ENCODE data around the gene TNFRSF1A.
A peak's percentile ranks its signal among the peaks of the same experiment; 100 is the strongest.

TNFRSF1A gene

DNA sequence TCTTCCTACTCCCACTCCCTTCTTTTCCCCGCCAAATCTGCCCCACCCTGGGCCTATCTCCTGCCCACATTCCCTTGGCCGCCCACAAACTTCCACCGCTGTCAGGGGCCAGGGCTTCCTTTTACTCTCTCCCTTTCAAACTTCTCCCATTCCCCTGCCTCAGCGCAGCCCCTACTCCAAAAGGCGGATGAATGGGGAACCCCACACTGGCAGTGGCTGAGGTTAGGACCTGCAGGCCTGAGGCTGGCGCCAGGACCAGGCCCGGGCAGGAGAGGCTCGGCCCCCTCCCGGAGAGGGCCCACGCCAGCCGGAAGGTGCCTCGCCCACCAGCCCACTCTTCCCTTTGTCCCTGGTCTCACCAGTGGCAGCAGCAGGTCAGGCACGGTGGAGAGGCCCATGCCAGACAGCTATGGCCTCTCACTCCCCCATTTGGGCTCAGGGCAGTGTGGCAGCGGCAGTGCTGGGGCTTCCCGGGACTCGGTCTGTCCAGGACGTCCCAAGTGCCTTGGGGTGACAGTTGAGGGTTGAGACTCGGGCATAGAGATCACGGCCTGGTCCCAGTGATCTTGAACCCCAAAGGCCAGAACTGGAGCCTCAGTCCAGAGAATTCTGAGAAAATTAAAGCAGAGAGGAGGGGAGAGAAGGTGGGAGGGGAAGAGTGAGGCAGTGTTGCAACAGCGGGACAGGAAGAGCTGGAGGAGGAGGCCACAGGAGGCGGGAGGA is at the start of gene TNFRSF1A:
Gene TNFRSF1A (minus strand): TSS at position 660 of the 723 bp plus-strand sequence. CDS start 262 bp downstream, at position 398.
- DNase-seq (ENCODE audit: low spot score): peak; percentile 89

- no peak for DNase-seq (ENCODE audit: low spot score)
These were observed 49.1 kb upstream of the TNFRSF1A start for GRCh38 chr12:6391013-6391412.

DNA sequence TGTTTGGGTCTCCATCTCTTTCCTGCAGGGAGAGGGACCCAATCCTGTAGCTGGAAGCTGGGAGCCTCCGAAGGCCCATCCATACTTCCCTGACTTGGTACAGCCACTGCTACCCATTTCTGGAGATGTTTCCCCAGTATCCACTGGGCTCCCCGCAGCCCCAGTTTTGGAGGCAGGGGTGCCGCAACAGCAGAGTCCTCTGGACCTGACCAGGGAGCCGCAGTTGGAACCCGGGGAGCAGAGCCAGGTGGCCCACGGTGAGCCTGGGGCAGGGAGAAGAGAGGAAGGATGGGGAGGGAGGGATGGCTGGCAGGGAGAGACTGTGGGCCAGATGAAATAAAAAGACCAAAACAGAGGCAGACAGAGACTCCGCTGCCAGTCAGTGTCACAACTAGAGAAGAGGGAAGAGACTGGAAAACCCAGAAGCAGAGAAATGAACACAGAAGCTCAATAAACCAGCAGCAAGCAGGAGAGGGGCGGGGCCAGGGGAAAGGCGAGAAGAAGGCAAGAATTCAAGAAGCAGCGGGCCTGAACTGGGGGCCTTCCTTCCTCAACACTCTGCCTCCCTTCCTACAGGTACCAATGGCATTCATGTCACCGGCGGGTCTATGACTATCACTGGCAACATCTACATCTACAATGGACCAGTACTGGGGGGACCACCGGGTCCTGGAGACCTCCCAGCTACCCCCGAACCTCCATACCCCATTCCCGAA is 48.4 kb upstream of the TNFRSF1A start:
- no peak for DNase-seq (ENCODE audit: low spot score)

GRCh38 chr12:6387541-6387940 is 45.7 kb upstream of the TNFRSF1A start:
- no peak for DNase-seq (ENCODE audit: low spot score)

DNA sequence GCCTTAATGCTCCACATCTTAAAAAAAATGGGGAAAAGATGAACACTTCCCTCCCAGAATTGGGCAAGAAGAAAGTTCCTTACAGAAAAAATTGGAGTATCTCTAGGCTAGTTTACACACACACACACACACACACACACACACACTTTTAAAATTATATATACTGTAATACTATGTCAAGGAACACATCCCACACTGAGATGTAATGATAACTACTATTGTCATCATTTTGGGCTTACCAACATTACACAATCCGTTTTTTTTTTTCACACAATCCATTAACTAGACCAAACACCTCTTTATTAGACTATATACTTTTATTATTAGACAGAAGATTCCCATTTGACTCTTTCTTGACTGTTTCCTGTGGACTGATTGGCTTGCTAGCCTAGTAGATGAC is 44.6 kb upstream of the TNFRSF1A start:
- no peak for DNase-seq (ENCODE audit: low spot score)

- DNase-seq (ENCODE audit: low spot score): no peak
These were observed 44.2 kb upstream of the TNFRSF1A start for GRCh38 chr12:6386038-6386437.

DNA sequence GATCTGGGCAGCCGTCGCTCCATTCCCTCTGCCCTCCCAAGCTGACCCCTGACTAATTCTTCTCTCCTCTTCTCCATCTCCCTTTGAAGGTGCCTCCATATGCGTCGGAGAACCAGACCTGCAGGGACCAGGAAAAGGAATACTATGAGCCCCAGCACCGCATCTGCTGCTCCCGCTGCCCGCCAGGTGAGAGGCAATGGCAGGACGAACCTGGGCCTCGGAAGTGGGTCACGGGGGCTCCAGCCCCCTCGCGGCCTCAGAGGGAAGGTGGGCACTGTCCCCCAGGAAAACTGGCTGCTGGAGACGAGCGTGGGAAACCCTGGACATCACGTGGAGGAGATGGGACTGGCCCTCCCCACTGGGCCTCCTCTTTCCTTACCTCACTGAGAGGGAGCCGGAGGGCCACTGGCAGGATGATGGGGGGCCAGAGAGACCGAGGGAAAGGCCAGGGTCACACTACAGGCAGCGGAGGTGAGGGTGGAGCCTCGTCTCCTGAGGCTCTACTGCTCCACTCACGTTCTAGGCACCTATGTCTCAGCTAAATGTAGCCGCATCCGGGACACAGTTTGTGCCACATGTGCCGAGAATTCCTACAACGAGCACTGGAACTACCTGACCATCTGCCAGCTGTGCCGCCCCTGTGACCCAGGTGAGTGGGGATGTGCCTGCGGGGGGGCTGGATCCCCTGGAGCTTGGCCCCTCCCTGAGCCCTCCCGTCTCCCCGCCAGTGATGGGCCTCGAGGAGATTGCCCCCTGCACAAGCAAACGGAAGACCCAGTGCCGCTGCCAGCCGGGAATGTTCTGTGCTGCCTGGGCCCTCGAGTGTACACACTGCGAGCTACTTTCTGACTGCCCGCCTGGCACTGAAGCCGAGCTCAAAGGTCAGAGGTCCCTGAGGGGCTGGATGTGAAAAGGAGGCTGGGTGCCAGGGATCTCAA is 42.9 kb upstream of the TNFRSF1A start:
- DNase-seq (ENCODE audit: low spot score): peak; percentile 44

DNA sequence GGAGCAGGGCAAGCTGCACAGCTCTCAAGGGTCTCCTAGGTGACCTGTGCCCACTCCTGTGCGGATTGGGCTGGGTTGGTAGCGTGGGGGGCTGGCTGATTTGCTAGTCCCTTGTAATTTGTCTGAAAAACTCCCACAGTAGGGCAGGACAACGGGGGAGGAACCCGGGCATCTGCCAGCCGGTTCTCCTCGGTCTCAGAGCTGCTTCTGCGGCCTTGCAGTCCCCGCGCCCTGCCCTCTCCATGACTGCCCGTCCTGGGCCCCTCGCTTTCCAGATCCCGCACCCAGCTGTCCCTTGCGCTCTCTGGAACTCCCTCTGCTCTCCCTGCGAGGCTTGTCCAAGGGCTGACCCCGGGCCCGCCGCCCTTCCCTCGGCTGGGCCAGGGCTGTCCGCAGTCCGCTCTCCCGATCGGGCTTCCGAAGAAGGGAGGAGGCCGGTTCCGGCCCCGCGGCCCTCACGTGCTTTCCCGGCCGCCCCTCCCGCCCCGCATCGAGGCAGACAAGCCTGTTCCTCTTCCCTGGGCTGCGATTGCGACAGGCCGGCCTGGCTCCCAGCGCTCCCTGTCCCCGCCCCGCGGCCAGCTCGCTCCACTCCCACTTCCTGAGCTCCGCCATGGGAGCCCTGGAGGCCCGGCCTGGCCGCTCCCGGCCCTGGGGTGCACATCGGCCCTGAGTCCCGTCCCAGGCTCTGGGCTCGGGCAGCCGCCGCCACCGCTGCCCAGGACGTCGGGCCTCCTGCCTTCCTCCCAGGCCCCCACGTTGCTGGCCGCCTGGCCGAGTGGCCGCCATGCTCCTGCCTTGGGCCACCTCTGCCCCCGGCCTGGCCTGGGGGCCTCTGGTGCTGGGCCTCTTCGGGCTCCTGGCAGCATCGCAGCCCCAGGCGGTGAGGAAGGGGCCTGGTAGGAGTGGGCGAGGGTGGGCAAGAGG is 42.0 kb upstream of the TNFRSF1A start, which contains the start of gene LTBR:
Gene LTBR (plus strand): TSS at position 591 of the 927 bp plus-strand sequence. CDS start 197 bp downstream, at position 788.
- DNase-seq (ENCODE audit: low spot score): peak; percentile 83

DNA sequence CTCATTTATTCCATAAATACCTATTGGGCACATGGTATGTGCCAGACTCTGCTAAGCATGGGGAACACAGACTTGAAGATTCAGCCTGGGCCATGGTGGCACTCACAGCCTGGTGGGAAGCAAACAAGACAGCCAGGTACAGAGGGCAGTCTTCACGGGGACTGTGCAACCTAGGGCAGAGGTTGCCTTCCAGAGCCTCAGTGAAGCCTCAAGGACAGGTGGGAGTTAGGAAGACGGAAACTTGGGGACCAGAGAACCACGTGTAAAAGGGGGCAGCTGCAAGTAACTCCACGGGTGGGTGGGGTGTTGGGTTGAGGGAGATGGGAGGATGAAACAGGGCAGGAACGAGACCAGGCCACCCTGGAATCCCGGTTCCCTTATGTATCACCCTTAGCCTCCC is 41.1 kb upstream of the TNFRSF1A start:
- DNase-seq (ENCODE audit: low spot score): no peak

- no peak for DNase-seq (ENCODE audit: low spot score)
These were observed 40.5 kb upstream of the TNFRSF1A start for GRCh38 chr12:6382371-6382770.

- DNase-seq (ENCODE audit: low spot score): no peak
These were observed 38.6 kb upstream of the TNFRSF1A start for GRCh38 chr12:6380141-6381121.

DNA sequence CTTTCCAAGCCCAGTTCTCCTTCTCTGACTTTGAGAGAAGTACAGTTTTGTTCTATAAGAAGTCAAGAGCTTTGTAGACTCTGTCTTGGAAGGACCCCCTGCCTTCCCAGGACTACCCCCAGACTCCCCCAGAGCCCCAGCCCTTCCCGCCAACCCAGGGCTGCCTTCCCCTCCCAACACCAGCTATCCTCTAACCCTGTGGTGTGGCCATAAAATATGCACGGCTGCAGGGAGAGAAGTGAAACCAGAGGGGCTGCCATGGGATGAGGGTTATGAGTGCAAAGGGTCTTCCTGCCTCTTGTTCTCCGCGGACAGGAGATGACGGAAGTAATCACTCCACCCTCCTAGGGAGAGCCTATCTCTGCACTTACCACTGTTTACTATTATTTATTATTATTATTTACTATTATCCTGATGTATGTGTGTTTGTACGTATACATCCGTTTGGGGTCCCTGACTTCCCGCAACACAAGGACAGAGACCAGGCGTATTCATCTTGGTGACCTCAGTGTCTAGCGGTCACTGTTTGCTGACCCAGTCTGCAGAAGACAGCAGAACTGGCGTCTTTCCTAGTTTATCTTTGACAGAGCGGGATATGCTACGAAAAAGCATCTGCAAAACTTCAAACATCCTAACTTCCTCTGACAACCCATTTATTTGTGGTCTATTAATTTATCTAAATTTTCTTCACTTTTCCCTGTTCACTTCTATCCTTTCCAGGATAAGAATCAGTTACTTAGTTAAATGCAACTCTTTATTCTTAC is 37.0 kb upstream of the TNFRSF1A start:
- no peak for DNase-seq (ENCODE audit: low spot score)

- DNase-seq (ENCODE audit: low spot score): no peak
These were observed 35.8 kb upstream of the TNFRSF1A start for GRCh38 chr12:6377667-6377994.

DNA sequence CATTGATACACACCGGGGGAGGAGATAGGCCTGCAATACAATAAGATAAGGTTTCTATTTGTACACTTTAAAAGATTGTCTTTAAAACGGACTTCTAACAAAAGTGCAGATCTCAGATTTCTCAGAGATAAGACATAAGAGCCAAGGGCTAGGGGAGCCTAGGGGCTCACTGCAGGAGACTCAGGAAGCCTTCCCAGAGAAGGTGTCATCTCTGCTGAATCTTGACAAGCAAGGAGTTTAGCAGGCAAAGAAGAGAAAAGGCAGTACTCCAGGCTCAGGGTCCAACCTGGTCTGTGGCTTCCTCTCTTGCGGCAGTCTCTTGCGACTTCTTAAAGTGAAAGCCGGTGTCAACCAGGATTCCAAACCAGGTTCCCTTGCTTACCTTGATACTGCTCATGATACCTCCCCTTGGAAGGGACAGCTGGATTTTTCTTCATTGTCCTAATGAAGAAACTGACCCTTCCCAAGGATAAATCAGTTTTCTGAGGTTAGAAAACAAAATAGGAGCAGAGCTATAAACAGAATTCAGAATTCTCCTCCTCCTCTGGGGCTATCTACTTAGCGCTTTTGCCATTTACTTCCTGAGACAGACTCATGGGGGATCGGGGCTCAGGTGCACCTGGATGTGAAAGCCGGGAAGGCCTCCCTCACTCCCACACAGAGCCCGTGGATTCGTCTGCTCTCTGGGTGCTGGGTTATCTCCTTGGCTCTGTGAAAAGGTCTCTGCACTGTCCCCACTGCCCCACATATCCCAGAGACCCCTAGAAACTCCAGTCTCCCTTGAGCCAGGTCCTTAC is 35.2 kb upstream of the TNFRSF1A start:
- no peak for DNase-seq (ENCODE audit: low spot score)

DNA sequence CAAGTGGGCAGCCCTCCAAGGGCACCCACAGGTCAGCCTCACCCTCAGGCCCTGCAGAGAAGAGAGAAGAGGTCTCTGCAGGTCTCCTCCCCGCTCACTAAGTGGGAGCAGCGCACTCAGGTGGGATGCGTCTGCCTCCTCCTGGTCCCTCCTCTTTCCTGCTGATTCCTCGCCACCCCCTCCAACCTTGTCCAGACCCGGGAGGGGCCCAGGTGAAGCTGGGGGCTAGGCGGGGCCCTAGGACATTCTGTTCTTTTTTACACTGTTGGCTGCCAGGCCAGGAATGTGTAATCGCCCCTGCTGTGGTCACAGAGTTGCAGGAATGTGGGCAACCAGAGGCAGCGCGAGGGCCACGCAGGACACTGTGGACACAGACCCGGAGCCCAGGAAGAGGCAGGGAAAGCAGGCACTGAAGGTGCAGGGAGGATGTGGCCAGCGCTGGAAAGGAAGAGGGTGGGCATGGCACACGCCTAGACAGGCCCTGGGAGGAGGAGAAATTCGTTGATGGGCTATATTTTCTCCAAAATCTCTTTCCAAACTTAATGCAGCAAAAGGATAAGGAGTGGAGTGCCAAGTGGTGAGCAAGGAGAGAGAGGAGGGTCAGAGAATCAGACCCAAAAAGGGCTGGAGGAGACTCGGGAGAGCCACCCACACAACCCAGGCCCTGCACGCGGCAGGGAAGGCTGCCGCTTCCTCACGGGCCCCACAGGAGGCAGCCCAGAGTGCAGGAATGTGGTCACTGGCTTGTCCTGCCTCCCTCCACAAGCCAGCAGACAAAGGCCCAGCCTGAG is 34.4 kb upstream of the TNFRSF1A start:
- no peak for DNase-seq (ENCODE audit: low spot score)

DNA sequence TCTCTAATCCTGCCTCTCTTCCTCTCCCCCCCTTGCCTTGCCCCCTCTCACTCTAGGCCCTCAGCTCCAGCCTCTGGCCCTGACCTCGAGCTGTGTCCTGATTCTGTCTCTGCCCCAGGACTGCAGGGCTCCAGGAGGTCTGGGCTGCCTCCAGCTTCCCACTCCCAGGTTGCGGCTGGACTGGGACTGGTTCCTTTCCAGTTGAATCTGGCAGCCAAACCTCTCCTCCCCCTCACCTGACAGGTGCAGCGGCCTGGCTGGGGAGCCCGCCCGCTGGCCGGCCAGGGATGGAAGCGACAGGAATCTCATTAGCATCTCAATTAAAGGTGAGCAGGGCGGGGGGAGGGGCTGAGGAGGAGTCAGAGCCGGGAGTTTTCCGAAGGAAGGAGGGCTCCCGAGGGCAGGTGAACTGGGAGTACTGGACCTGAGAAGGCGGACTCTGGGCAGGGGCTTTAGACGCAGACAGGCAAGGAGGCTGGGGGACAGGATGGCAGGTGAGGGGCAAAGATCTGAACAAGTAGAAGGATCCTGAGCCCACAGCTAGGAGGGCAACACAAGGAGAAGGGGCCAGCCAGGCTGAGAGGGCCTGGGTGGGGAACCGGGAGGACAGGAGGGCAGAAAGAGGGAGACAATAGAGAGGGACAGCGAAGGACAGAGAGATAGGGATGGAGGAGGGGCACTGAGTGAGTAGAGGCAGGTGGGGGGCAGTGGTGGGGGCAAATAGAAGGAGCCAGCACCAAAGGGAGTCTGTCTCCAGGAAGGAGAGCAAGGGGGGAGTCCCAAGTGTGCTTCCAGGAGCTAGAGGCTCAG is 33.6 kb upstream of the TNFRSF1A start, which contains the start of gene SCNN1A:
Gene SCNN1A (minus strand): TSS at position 295 of the 810 bp plus-strand sequence. CDS start 780 bp downstream, outside the sequence.
- no peak for DNase-seq (ENCODE audit: low spot score)

GRCh38 chr12:6374786-6375160 is 32.9 kb upstream of the TNFRSF1A start:
- no peak for DNase-seq (ENCODE audit: low spot score)
